Activated CD4-positive, alpha-beta T cell treated with anti-CD3 and anti-CD28 coated beads, Interleukin-2, amount 50 U/mL, for 48 hours (primary cell): ENCODE results near the gene COX10.
"Not testable (repeated sequence)": the region's sequence is repeated elsewhere in the genome, so short reads cannot be mapped to it uniquely, and the experiment has no call there.

Source experiments
- DNase-seq, 2 experiments: peaks; one replicate each; pipeline ENCODE4 v3.0.0-alpha.2; 2020

COX10 gene

GRCh38 chr17:14186443-14186842 lies 117.1 kb downstream of the COX10 start:
- not testable (repeated sequence) for DNase-seq

GRCh38 chr17:14190774-14191173 lies 121.5 kb downstream of the COX10 start:
- DNase-seq, result not testable (repeated sequence)

- not testable (repeated sequence) for DNase-seq
Measured at GRCh38 chr17:14191469-14191868, 122.2 kb downstream of the COX10 start.

GRCh38 chr17:14192039-14192438 lies 122.7 kb downstream of the COX10 start:
- DNase-seq, result not testable (repeated sequence)

- DNase-seq, result not testable (repeated sequence)
Measured at GRCh38 chr17:14192636-14193344, 123.5 kb downstream of the COX10 start.

- no peak for DNase-seq
Measured at GRCh38 chr17:14196377-14196997, 127.2 kb downstream of the COX10 start.

- DNase-seq, result no peak
Measured at GRCh38 chr17:14197057-14197456, 127.8 kb downstream of the COX10 start.

- peak; percentile 64 to 73 for DNase-seq
Measured at GRCh38 chr17:14197586-14197985, 128.3 kb downstream of the COX10 start.

GRCh38 chr17:14198013-14198412 lies 128.7 kb downstream of the COX10 start:
- DNase-seq, result no peak

- no peak for DNase-seq
Measured at GRCh38 chr17:14198575-14198974, 129.3 kb downstream of the COX10 start.

GRCh38 chr17:14199601-14200000 lies 130.3 kb downstream of the COX10 start:
- no peak for DNase-seq

- no peak for DNase-seq
Measured at GRCh38 chr17:14200354-14200753, 131.1 kb downstream of the COX10 start.

GRCh38 chr17:14201021-14201987 lies 132.0 kb downstream of the COX10 start:
- DNase-seq, result peak; percentile 47 to 62

GRCh38 chr17:14201988-14202380 lies 132.7 kb downstream of the COX10 start:
- no peak for DNase-seq

GRCh38 chr17:14202388-14203166 lies 133.3 kb downstream of the COX10 start:
- no peak for DNase-seq

GRCh38 chr17:14203388-14203787 lies 134.1 kb downstream of the COX10 start:
- peak in 1 of 2 experiments; percentile 41 for DNase-seq

- no peak for DNase-seq
Measured at GRCh38 chr17:14204084-14204483, 134.8 kb downstream of the COX10 start.

- no peak for DNase-seq
Measured at GRCh38 chr17:14204546-14204945, 135.2 kb downstream of the COX10 start.

GRCh38 chr17:14205380-14205779 lies 136.1 kb downstream of the COX10 start:
- DNase-seq, result no peak

GRCh38 chr17:14205992-14206461 lies 136.7 kb downstream of the COX10 start:
- peak; percentile 46 to 64 for DNase-seq

- DNase-seq, result no peak
Measured at GRCh38 chr17:14206891-14207290, 137.6 kb downstream of the COX10 start.

- DNase-seq, result no peak
Measured at GRCh38 chr17:14207791-14208190, 138.5 kb downstream of the COX10 start.
